WTC11 (cell line): ENCODE measurements around the gene AARSD1. TPM values are rescaled to one million over a fixed set of nuclear protein-coding genes. Genes with fewer than 3 reads are reported as not detected.

ENCODE experiments used
- ATAC-seq: fragments of 200-7000 bp; cut with Tn5 transposase; 2 replicates; pipeline ENCODE4 v1.10.0; 2021; ENCODE audit warnings: mild to moderate bottlenecking, moderate library complexity
- CTCF ChIA-PET: fragments of 300-600 bp; sonication (Branson Sonifier 250); formaldehyde crosslinking; loops from one replicate; lab custom pipeline; 2021; ENCODE audit warnings: antibody characterized with exemption; lab: Charles Lee
- POLR2A ChIA-PET: fragments of 350-600 bp; sonication (Branson Sonifier 250); formaldehyde crosslinking; loops from one replicate; lab custom pipeline; 2021; ENCODE audit warnings: antibody characterized with exemption; lab: Charles Lee
- DNase-seq: peaks from one replicate; pipeline ENCODE4 v3.0.0; 2021; ENCODE audit warnings: low spot score
- H3K27ac Mint-ChIP-seq: 2 replicates; pipeline ENCODE4 v1.8.0; 2021; ENCODE audit warnings: mixed read lengths
- H3K27me3 Mint-ChIP-seq: 2 replicates; pipeline ENCODE4 v1.8.0; 2021; ENCODE audit warnings: low read depth, mild to moderate bottlenecking, moderate library complexity, mixed read lengths
- H3K36me3 Mint-ChIP-seq: 2 replicates; pipeline ENCODE4 v1.8.0; 2021; ENCODE audit warnings: mixed read lengths
- H3K4me1 Mint-ChIP-seq: 2 replicates; pipeline ENCODE4 v1.8.0; 2022; ENCODE audit warnings: mixed read lengths
- H3K4me3 Mint-ChIP-seq: 2 replicates; pipeline ENCODE4 v1.8.0; 2021; ENCODE audit warnings: mild to moderate bottlenecking, moderate library complexity, mixed read lengths
- H3K9me3 Mint-ChIP-seq: 2 replicates; pipeline ENCODE4 v1.8.0; 2021; ENCODE audit warnings: mixed read lengths
- CREM ChIP-seq: sonication (generic); formaldehyde crosslinking; IDR thresholded peaks from 2 replicates; pipeline ENCODE4 v1.8.1; 2022; ENCODE audit warnings: mild to moderate bottlenecking, missing genetic modification reagents, moderate library complexity
- CTCF ChIP-seq: fragments of 200-600 bp; IDR thresholded peaks from 2 replicates; pipeline ENCODE4 v1.8.0; 2022; ENCODE audit warnings: antibody characterized with exemption
- E2F1 ChIP-seq: sonication (generic); formaldehyde crosslinking; IDR thresholded peaks from 2 replicates; pipeline ENCODE4 v1.8.0; 2022; ENCODE audit warnings: mild to moderate bottlenecking, missing genetic modification reagents
- ERG ChIP-seq: fragments of 250-450 bp; sonication (Bioruptor Pico); IDR thresholded peaks from 2 replicates; pipeline ENCODE4 v1.8.0; 2021; ENCODE audit warnings: mild to moderate bottlenecking
- ETV6 ChIP-seq: sonication (generic); formaldehyde crosslinking; IDR thresholded peaks from 2 replicates; pipeline ENCODE4 v1.8.1; 2022; ENCODE audit warnings: mild to moderate bottlenecking, missing genetic modification reagents
- IRF2 ChIP-seq: sonication (generic); formaldehyde crosslinking; IDR thresholded peaks from 2 replicates; pipeline ENCODE4 v1.8.0; 2022; ENCODE audit warnings: low read depth, missing genetic modification reagents, borderline replicate concordance
- MYBL2 ChIP-seq: sonication (generic); formaldehyde crosslinking; IDR thresholded peaks from 2 replicates; pipeline ENCODE4 v1.8.1; 2023; ENCODE audit warnings: mild to moderate bottlenecking, moderate library complexity, missing genetic modification reagents
- NFATC4 ChIP-seq: fragments of 250-450 bp; sonication (Bioruptor Pico); IDR thresholded peaks from 2 replicates; pipeline ENCODE4 v1.9.0; 2021; ENCODE audit warnings: mild to moderate bottlenecking
- PRDM15 ChIP-seq: sonication (generic); formaldehyde crosslinking; IDR thresholded peaks from 2 replicates; pipeline ENCODE4 v1.8.0; 2022; ENCODE audit warnings: missing genetic modification reagents
- PREB ChIP-seq: sonication (generic); formaldehyde crosslinking; IDR thresholded peaks from 2 replicates; pipeline ENCODE4 v1.8.1; 2022; ENCODE audit warnings: mild to moderate bottlenecking, missing genetic modification reagents, moderate library complexity, borderline replicate concordance
- SMAD3 ChIP-seq: sonication (generic); formaldehyde crosslinking; IDR thresholded peaks from 2 replicates; pipeline ENCODE4 v1.8.0; 2022; ENCODE audit warnings: missing genetic modification reagents, mild to moderate bottlenecking, borderline replicate concordance
- SP1 ChIP-seq: sonication (generic); formaldehyde crosslinking; conservative IDR thresholded peaks from 2 replicates; pipeline ENCODE4 v1.8.1; 2022; ENCODE audit warnings: missing genetic modification reagents
- ZBTB43 ChIP-seq: sonication (generic); formaldehyde crosslinking; IDR thresholded peaks from 2 replicates; pipeline ENCODE4 v1.8.1; 2023; ENCODE audit warnings: mild to moderate bottlenecking, missing genetic modification reagents
- ZNF138 ChIP-seq: sonication (generic); formaldehyde crosslinking; conservative IDR thresholded peaks from 2 replicates; pipeline ENCODE4 v1.8.1; 2022; ENCODE audit warnings: mild to moderate bottlenecking, moderate library complexity, missing genetic modification reagents
- ZNF396 ChIP-seq: fragments of 250-450 bp; sonication (Bioruptor Pico); IDR thresholded peaks from 2 replicates; pipeline ENCODE4 v1.8.0; 2021; ENCODE audit warnings: mild to moderate bottlenecking, moderate library complexity, borderline replicate concordance
- ZNF416 ChIP-seq: fragments of 250-450 bp; sonication (Bioruptor Pico); IDR thresholded peaks from 2 replicates; pipeline ENCODE4 v1.9.0; 2021; ENCODE audit warnings: mild to moderate bottlenecking, inconsistent platforms
- ZNF423 ChIP-seq: fragments of 250-450 bp; sonication (Bioruptor Pico); IDR thresholded peaks from 2 replicates; pipeline ENCODE4 v2.1.2; 2022; ENCODE audit warnings: mild to moderate bottlenecking, moderate library complexity
- ZNF532 ChIP-seq: fragments of 250-450 bp; sonication (Bioruptor Pico); IDR thresholded peaks from 2 replicates; pipeline ENCODE4 v1.9.0; 2021; ENCODE audit warnings: mild to moderate bottlenecking, borderline replicate concordance
- total RNA-seq: library from RNA; stranded (reverse); gene quantifications from 3 replicates; pipeline ENCODE4 v1.2.3, GENCODE V29; 2021

AARSD1 gene
- total RNA-seq, 1 experiment from 2014 or later: 61.5 TPM

- TF ChIP-seq MYBL2 (no peak), ZNF532 (no peak), CTCF (no peak), NFATC4 (CRISPR knock-in tag) (no peak), PREB (CRISPR knock-in tag) (no peak), CREM (peak; percentile 77; the same call in 1 of the 2 replicates), SP1 (CRISPR knock-in tag) (peak; percentile 70; the same call in 1 of the 2 replicates), PRDM15 (CRISPR knock-in tag) (no peak), ERG (CRISPR knock-in tag) (no peak), IRF2 (CRISPR knock-in tag) (no peak), SMAD3 (CRISPR knock-in tag) (peak; percentile 36; the same call in 1 of the 2 replicates)
- TF ChIP-seq, all 79 proteins: peak for 6
Measured at GRCh38 chr17:42980274-42980765, 16.1 kb upstream of the AARSD1 start, which contains the start of gene RUNDC1 (continued).

GRCh38 chr17:42979511-42980273 lies 15.4 kb upstream of the AARSD1 start, which contains the start of gene PTGES3L:
Gene PTGES3L, minus strand, starts transcription at chr17:42980080. Its CDS starts 27 bp downstream, at chr17:42980053.
- DNase-seq (peak; percentile 56), ATAC-seq (peak; percentile 75)
- CTCF ChIA-PET: interaction anchor here (1.0 to 2.1 kb wide), 2 partner anchors 18 to 329 kb away, joined by 3 to 14 read pairs; partner anchors contain the start of gene RPL27
- H3K36me3 Mint-ChIP-seq: peaks cover 7% of the 10 kb centered on the region
- H3K27me3 Mint-ChIP-seq: peaks cover 4% of the 10 kb centered on the region; the same call in 1 of the 2 replicates
- H3K4me3 Mint-ChIP-seq: peak within 1 kb of the TSS; percentile 99
- no peaks in the 10 kb centered on the region for H3K9me3 Mint-ChIP-seq
- POLR2A ChIA-PET: interaction anchor here (1.1 kb wide), 1 partner anchor 18 kb away, joined by 5 read pairs; no protein-coding TSS in a partner anchor
- peak within 1 kb of the TSS; percentile 97 for H3K27ac Mint-ChIP-seq
- peaks cover 20% of the 10 kb centered on the region for H3K4me1 Mint-ChIP-seq
- TF ChIP-seq ZNF423 (CRISPR knock-in tag) (peak; percentile 39; the same call in 1 of the 2 replicates), ZNF138 (CRISPR knock-in tag) (no peak), ZBTB43 (CRISPR knock-in tag) (no peak), E2F1 (CRISPR knock-in tag) (no peak), ZNF416 (CRISPR knock-in tag) (no peak), IRF2 (CRISPR knock-in tag) (no peak), ETV6 (0 out of 2 replicates have a peak, but pooled peaks have one; percentile 9), ZNF396 (CRISPR knock-in tag) (no peak)
